Measurements from ENCODE around the gene KRTAP19-4. TPM values are rescaled to one million over a fixed set of nuclear protein-coding genes. Genes with fewer than 3 reads are reported as not detected.

KRTAP19-4 gene
- total and polyA plus RNA-seq, 4 donors: not detected

DNA sequence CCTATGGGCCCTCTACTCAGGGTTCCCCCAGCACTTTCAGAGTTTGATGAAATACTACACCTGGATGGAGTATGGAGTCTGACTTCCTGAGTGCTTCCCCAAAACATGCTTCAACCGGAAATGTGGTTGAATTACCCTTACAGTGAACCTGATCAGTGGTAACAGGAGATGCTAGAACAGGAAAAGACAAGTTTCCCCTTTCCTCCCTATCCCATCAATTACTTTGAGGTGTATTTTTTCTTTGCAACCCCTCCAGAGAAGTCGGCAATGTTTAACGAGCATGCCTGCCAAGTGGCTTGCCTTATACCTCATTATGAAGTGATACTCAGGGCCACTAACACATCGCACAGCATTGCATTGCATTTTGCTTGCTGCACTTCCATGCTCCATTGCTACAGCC is 49.9 kb downstream of the KRTAP19-4 start:
- TF ChIP-seq, protein P1, sequence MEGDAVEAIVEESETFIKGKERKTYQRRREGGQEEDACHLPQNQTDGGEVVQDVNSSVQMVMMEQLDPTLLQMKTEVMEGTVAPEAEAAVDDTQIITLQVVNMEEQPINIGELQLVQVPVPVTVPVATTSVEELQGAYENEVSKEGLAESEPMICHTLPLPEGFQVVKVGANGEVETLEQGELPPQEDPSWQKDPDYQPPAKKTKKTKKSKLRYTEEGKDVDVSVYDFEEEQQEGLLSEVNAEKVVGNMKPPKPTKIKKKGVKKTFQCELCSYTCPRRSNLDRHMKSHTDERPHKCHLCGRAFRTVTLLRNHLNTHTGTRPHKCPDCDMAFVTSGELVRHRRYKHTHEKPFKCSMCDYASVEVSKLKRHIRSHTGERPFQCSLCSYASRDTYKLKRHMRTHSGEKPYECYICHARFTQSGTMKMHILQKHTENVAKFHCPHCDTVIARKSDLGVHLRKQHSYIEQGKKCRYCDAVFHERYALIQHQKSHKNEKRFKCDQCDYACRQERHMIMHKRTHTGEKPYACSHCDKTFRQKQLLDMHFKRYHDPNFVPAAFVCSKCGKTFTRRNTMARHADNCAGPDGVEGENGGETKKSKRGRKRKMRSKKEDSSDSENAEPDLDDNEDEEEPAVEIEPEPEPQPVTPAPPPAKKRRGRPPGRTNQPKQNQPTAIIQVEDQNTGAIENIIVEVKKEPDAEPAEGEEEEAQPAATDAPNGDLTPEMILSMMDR (IDR thresholded peaks at IDR 0.05; ENCODE audit: control extremely low read depth, extremely low read depth): no peak
- Histone ChIP-seq H3K9ac (ENCODE audit: insufficient read depth in 1 of 2, low read length in 2 of 2) (no peak overlapping the region), H3K4me1 (ENCODE audit: control insufficient read depth in 5 of 5, insufficient read depth in 5 of 5, low read length in 5 of 5) (no peaks in the 10 kb centered on the region), H3K27ac (ENCODE audit: low read depth in 1 of 2, low read length in 1 of 2) (no peak overlapping the region), H3K4me3 (no peak overlapping the region), H3K9me3 (ENCODE audit: control insufficient read depth in 4 of 4, insufficient read depth in 3 of 4, low read length in 3 of 4) (no peaks in the 10 kb centered on the region), H3K27me3 (ENCODE audit: control insufficient read depth in 3 of 3, insufficient read depth in 3 of 3, low read length in 2 of 3) (no peaks in the 10 kb centered on the region), H3K36me3 (ENCODE audit: control insufficient read depth in 4 of 4, insufficient read depth in 4 of 4, low read length in 4 of 4) (no peaks in the 10 kb centered on the region)
- no peak for DNase-seq
- no peak for ATAC-seq (ENCODE audit: insufficient read depth, low FRiP score)
- WGBS, 2 donors: 16 to 30% methylated on average over 4 of the region's 4 CpGs

Small RNAs within 50 kb of the gene (small RNA-seq; reads per million reads assigned to genes)
- gene AP000567.1 (ENCODE audit: low replicate concordance) (not detected), gene KRTAP19-10P (ENCODE audit: low replicate concordance) (not detected), gene KRTAP19-11P (ENCODE audit: low replicate concordance) (not detected), gene KRTAP19-9P (ENCODE audit: low replicate concordance) (not detected)

Other genes starting within 250 kb of the KRTAP19-4 start
- not detected for gene KRTAP24-1, start 214.2 kb downstream of the KRTAP19-4 start, total RNA-seq
- gene KRTAP24-1, start 214.2 kb downstream of the KRTAP19-4 start, polyA plus RNA-seq: not detected
- not detected for gene KRTAP25-1, start 207.7 kb downstream of the KRTAP19-4 start, total RNA-seq
- gene KRTAP25-1, start 207.7 kb downstream of the KRTAP19-4 start, polyA plus RNA-seq: not detected
- gene KRTAP26-1, start 176.8 kb downstream of the KRTAP19-4 start, total RNA-seq: not detected
- gene KRTAP26-1, start 176.8 kb downstream of the KRTAP19-4 start, polyA plus RNA-seq: not detected
- gene KRTAP27-1, start 159.5 kb downstream of the KRTAP19-4 start, total RNA-seq: not detected
- not detected for gene KRTAP27-1, start 159.5 kb downstream of the KRTAP19-4 start, polyA plus RNA-seq
- not detected for gene KRTAP23-1, start 148.6 kb downstream of the KRTAP19-4 start, total RNA-seq
- gene KRTAP23-1, start 148.6 kb downstream of the KRTAP19-4 start, polyA plus RNA-seq: not detected
- gene KRTAP13-2, start 124.9 kb downstream of the KRTAP19-4 start, total RNA-seq: not detected
- gene KRTAP13-2, start 124.9 kb downstream of the KRTAP19-4 start, polyA plus RNA-seq: not detected
- not detected for gene KRTAP13-1, start 101.1 kb downstream of the KRTAP19-4 start, total RNA-seq
- gene KRTAP13-1, start 101.1 kb downstream of the KRTAP19-4 start, polyA plus RNA-seq: not detected
- not detected for gene KRTAP13-3, start 71.2 kb downstream of the KRTAP19-4 start, total RNA-seq
- gene KRTAP13-3, start 71.2 kb downstream of the KRTAP19-4 start, polyA plus RNA-seq: not detected
- gene KRTAP13-4, start 66.9 kb downstream of the KRTAP19-4 start, total RNA-seq: not detected
- gene KRTAP13-4, start 66.9 kb downstream of the KRTAP19-4 start, polyA plus RNA-seq: not detected
- gene KRTAP15-1, start 56.9 kb downstream of the KRTAP19-4 start, total RNA-seq: not detected
- gene KRTAP15-1, start 56.9 kb downstream of the KRTAP19-4 start, polyA plus RNA-seq: not detected
- not detected for gene KRTAP19-1, start 16.8 kb downstream of the KRTAP19-4 start, total RNA-seq
- gene KRTAP19-1, start 16.8 kb downstream of the KRTAP19-4 start, polyA plus RNA-seq: not detected
- gene KRTAP19-2, start 9.7 kb downstream of the KRTAP19-4 start, total RNA-seq: not detected
- not detected for gene KRTAP19-2, start 9.7 kb downstream of the KRTAP19-4 start, polyA plus RNA-seq
- gene KRTAP19-3, start 5.2 kb downstream of the KRTAP19-4 start, total RNA-seq: not detected
- not detected for gene KRTAP19-3, start 5.2 kb downstream of the KRTAP19-4 start, polyA plus RNA-seq
- not detected for gene KRTAP19-5, start 5.0 kb upstream of the KRTAP19-4 start, total RNA-seq
- gene KRTAP19-5, start 5.0 kb upstream of the KRTAP19-4 start, polyA plus RNA-seq: not detected
- not detected for gene KRTAP19-6, start 44.7 kb upstream of the KRTAP19-4 start, total RNA-seq
- gene KRTAP19-6, start 44.7 kb upstream of the KRTAP19-4 start, polyA plus RNA-seq: not detected
- gene KRTAP19-7, start 64.1 kb upstream of the KRTAP19-4 start, total RNA-seq: not detected
- gene KRTAP19-7, start 64.1 kb upstream of the KRTAP19-4 start, polyA plus RNA-seq: not detected
- gene KRTAP22-2, start 93.2 kb upstream of the KRTAP19-4 start, total RNA-seq: not detected
- not detected for gene KRTAP22-2, start 93.2 kb upstream of the KRTAP19-4 start, polyA plus RNA-seq
- gene KRTAP6-3, start 95.3 kb upstream of the KRTAP19-4 start, total RNA-seq: not detected
- not detected for gene KRTAP6-3, start 95.3 kb upstream of the KRTAP19-4 start, polyA plus RNA-seq
- not detected for gene KRTAP6-2, start 101.7 kb upstream of the KRTAP19-4 start, total RNA-seq
- gene KRTAP6-2, start 101.7 kb upstream of the KRTAP19-4 start, polyA plus RNA-seq: not detected
- gene KRTAP22-1, start 103.9 kb upstream of the KRTAP19-4 start, total RNA-seq: not detected
- not detected for gene KRTAP22-1, start 103.9 kb upstream of the KRTAP19-4 start, polyA plus RNA-seq
- not detected for gene KRTAP6-1, start 116.8 kb upstream of the KRTAP19-4 start, total RNA-seq
- not detected for gene KRTAP6-1, start 116.8 kb upstream of the KRTAP19-4 start, polyA plus RNA-seq
- not detected for gene KRTAP20-1, start 119.3 kb upstream of the KRTAP19-4 start, total RNA-seq
- not detected for gene KRTAP20-1, start 119.3 kb upstream of the KRTAP19-4 start, polyA plus RNA-seq
- not detected for gene KRTAP20-4, start 123.5 kb upstream of the KRTAP19-4 start, total RNA-seq
- gene KRTAP20-4, start 123.5 kb upstream of the KRTAP19-4 start, polyA plus RNA-seq: not detected
- gene KRTAP20-2, start 138.0 kb upstream of the KRTAP19-4 start, total RNA-seq: not detected
- not detected for gene KRTAP20-2, start 138.0 kb upstream of the KRTAP19-4 start, polyA plus RNA-seq
- gene KRTAP20-3, start 145.7 kb upstream of the KRTAP19-4 start, total RNA-seq: not detected
- gene KRTAP20-3, start 145.7 kb upstream of the KRTAP19-4 start, polyA plus RNA-seq: not detected
- gene KRTAP21-3, start 221.6 kb upstream of the KRTAP19-4 start, total RNA-seq: not detected
- not detected for gene KRTAP21-3, start 221.6 kb upstream of the KRTAP19-4 start, polyA plus RNA-seq

Measured in lung (tissue), 13 donors.